SK-N-SH (cell line): Measurements from ENCODE around the gene DUOX2.
"Not testable (repeated sequence)": the region's sequence is repeated elsewhere in the genome, so short reads cannot be mapped to it uniquely, and the experiment has no call there.

Source experiments
- CTCF ChIP-seq: fragments of 200-600 bp; sonication (generic); IDR thresholded peaks from 2 replicates; pipeline ENCODE4 v1.6.1; 2017; ENCODE audit warnings: antibody characterized with exemption, mild to moderate bottlenecking, moderate library complexity
- MXI1 ChIP-seq: IDR thresholded peaks from 2 replicates; pipeline ENCODE4 v1.6.1; 2012; ENCODE audit warnings: mild to moderate bottlenecking, low read depth, low read length, improper control_type of control experiment

- TF ChIP-seq MXI1, CTCF: not testable (repeated sequence)
These were observed 44.0 kb downstream of the DUOX2 start for GRCh38 chr15:45069942-45070360.
